SK-N-SH (cell line): Measurements from ENCODE around the gene NT5DC3. TPM values are rescaled to one million over a fixed set of nuclear protein-coding genes. Genes with fewer than 3 reads are reported as not detected.

Experiments used
- CTCF ChIA-PET: fragments of 300-600, 350-600 bp; formaldehyde crosslinking; extraction: SDS; loops from one replicate; lab custom pipeline; 2021; lab: Yijun Ruan, JAX
- POLR2A ChIA-PET: fragments of 350-600 bp; sonication (Branson Sonifier 250); formaldehyde crosslinking; extraction: SDS; loops from one replicate; lab custom pipeline; 2020; ENCODE audit warnings: antibody characterized with exemption, inconsistent platforms; lab: Yijun Ruan, JAX
- DNase-seq: peaks from one replicate; pipeline ENCODE4 v3.0.0; 2012
- H2AFZ ChIP-seq: fragments of 200-600 bp; sonication (generic); 2 replicates; pipeline ENCODE4 v1.8.1; 2016; ENCODE audit warnings: antibody characterized with exemption, mild to moderate bottlenecking, low read depth
- H3F3A ChIP-seq: fragments of 200-600 bp; sonication (generic); replicated peaks from 2 replicates; pipeline ENCODE3; 2016; ENCODE audit warnings: antibody characterized with exemption, mild to moderate bottlenecking; ENCODE audit not compliant: insufficient read depth
- H3K27ac ChIP-seq, 2 experiments: fragments of 200-500 bp in 1 of 2; fragments of 200-600 bp in 1 of 2; sonication (Bioruptor generic) in 1 of 2; sonication (generic), shearing (Covaris generic) in 1 of 2; 2 replicates each; pipeline versions ENCODE4 v1.5.1 to v1.6.1; 2014 to 2016; ENCODE audit warnings: low read depth in 2 of 2, inconsistent platforms in 1 of 2, low read length in 1 of 2, mild to moderate bottlenecking in 1 of 2, mixed read lengths in 1 of 2
- H3K27me3 ChIP-seq: fragments of 200-600 bp; sonication (generic), shearing (Covaris generic); 2 replicates; pipeline ENCODE4 v1.6.1; 2016; ENCODE audit warnings: mixed run types; ENCODE audit not compliant: insufficient read depth
- H3K36me3 ChIP-seq, 2 experiments: fragments of 200-500 bp in 1 of 2; fragments of 200-600 bp in 1 of 2; sonication (Bioruptor generic) in 1 of 2; sonication (generic) in 1 of 2; replicated peaks in 1 of 2; 2 replicates each; pipeline versions ENCODE3 to v1.5.1; 2014 to 2016; ENCODE audit warnings: low read length in 1 of 2, mild to moderate bottlenecking in 1 of 2; ENCODE audit not compliant: insufficient read depth in 2 of 2, control insufficient read depth in 1 of 2
- H3K4me1 ChIP-seq, 2 experiments: fragments of 200-500 bp in 1 of 2; fragments of 200-600 bp in 1 of 2; sonication (Bioruptor generic) in 1 of 2; sonication (generic), shearing (Covaris generic) in 1 of 2; 2 replicates each; pipeline versions ENCODE4 v1.5.1 to v1.6.1; 2014 to 2016; ENCODE audit warnings: low read depth in 1 of 2, low read length in 1 of 2, mixed run types in 1 of 2; ENCODE audit not compliant: insufficient read depth in 2 of 2, control insufficient read depth in 1 of 2
- H3K4me2 ChIP-seq: fragments of 200-600 bp; sonication (generic), shearing (Covaris generic); 2 replicates; pipeline ENCODE4 v1.6.1; 2017; ENCODE audit warnings: mixed run types
- H3K4me3 ChIP-seq, 2 experiments: fragments of 200-500 bp in 1 of 2; fragments of 200-600 bp in 1 of 2; sonication (Bioruptor generic) in 1 of 2; sonication (generic), shearing (Covaris generic) in 1 of 2; 2 replicates each; pipeline versions ENCODE4 v1.5.1 to v1.8.1; 2014 to 2016; ENCODE audit warnings: low read depth in 2 of 2, inconsistent platforms in 1 of 2, low read length in 1 of 2, mild to moderate bottlenecking in 1 of 2, mixed read lengths in 1 of 2, moderate library complexity in 1 of 2
- H3K79me2 ChIP-seq: fragments of 200-600 bp; sonication (generic); 2 replicates; pipeline ENCODE4 v1.8.1; 2017; ENCODE audit warnings: mild to moderate bottlenecking; ENCODE audit not compliant: insufficient read depth
- H3K9ac ChIP-seq: fragments of 200-600 bp; sonication (generic); 2 replicates; pipeline ENCODE4 v1.6.1; 2017; ENCODE audit warnings: mixed run types
- H3K9me2 ChIP-seq: fragments of 200-600 bp; sonication (generic); 2 replicates; pipeline ENCODE4 v1.6.1; 2017; ENCODE audit warnings: mixed run types
- H3K9me3 ChIP-seq: fragments of 200-600 bp; sonication (generic); 2 replicates; pipeline ENCODE4 v1.6.1; 2017; ENCODE audit warnings: mixed run types, mild to moderate bottlenecking, moderate library complexity
- H4K20me1 ChIP-seq: fragments of 200-600 bp; sonication (generic); 2 replicates; pipeline ENCODE4 v1.6.1; 2017; ENCODE audit warnings: mild to moderate bottlenecking, mixed run types; ENCODE audit not compliant: insufficient read depth
- CTCF ChIP-seq: fragments of 200-600 bp; sonication (generic); IDR thresholded peaks from 2 replicates; pipeline ENCODE4 v1.6.1; 2017; ENCODE audit warnings: antibody characterized with exemption, mild to moderate bottlenecking, moderate library complexity
- GATA2 ChIP-seq: sonication (generic); formaldehyde crosslinking; IDR thresholded peaks from 2 replicates; pipeline ENCODE4 v1.5.0; 2020; ENCODE audit warnings: mild to moderate bottlenecking, missing genetic modification reagents
- JUND ChIP-seq: IDR thresholded peaks from 2 replicates; pipeline ENCODE4 v1.4.0; 2012
- PBX3 ChIP-seq: IDR thresholded peaks from 2 replicates; pipeline ENCODE4; 2012
- SIN3A ChIP-seq: IDR thresholded peaks from 2 replicates; pipeline ENCODE4 v1.6.1; 2012; ENCODE audit warnings: low read depth, mild to moderate bottlenecking, low read length, moderate library complexity, borderline replicate concordance
- SMC3 ChIP-seq: IDR thresholded peaks from 2 replicates; pipeline ENCODE4 v1.6.1; 2012; ENCODE audit warnings: low read depth, low read length, improper control_type of control experiment
- WGBS: methylation state at CpG from one replicate; pipeline ENCODE4 v1.1.6; 2017; ENCODE audit warnings: low lambda C conversion rate; 5-methylcytosine and 5-hydroxymethylcytosine counted together
- polyA plus RNA-seq, 3 experiments: library from polyadenylated mRNA; depleted of rRNA; stranded (reverse); fragments of >200 nt; gene quantifications; 2 replicates each; pipeline ENCODE4 v1.2.3, GENCODE V29; 2012

Gene NT5DC3
- polyA plus RNA-seq, 1 of the 3 experiments (the other 2 are of a cell fraction), result 11.0 TPM

GRCh38 chr12:103809154-103809553 lies 31.9 kb downstream of the NT5DC3 start:
- ChIA-PET CTCF (no interaction called here), POLR2A (no interaction called here)
- TF ChIP-seq SIN3A (no peak), SMC3 (no peak), CTCF (no peak), GATA2 (CRISPR knock-in tag) (no peak)
- WGBS, result 98% methylated on average over 4 of the region's 4 CpGs
- H3K36me3 ChIP-seq, result peaks cover 7 to 28% of the 10 kb centered on the region in 2 experiments
- H3K4me2 ChIP-seq, result no peak overlapping the region
- peaks cover 19% of the 10 kb centered on the region for H3F3A ChIP-seq
- peaks cover 33% of the 10 kb centered on the region; the same call in 1 of the 2 replicates for H3K79me2 ChIP-seq
- no peaks in the 10 kb centered on the region for H3K27me3 ChIP-seq
- no peaks in the 10 kb centered on the region for H3K9me2 ChIP-seq
- H3K27ac ChIP-seq, result no peak overlapping the region
- H4K20me1 ChIP-seq, result no peaks in the 10 kb centered on the region
- no peak overlapping the region for H3K4me3 ChIP-seq
- H3K9ac ChIP-seq, result no peak overlapping the region
- no peak for DNase-seq
- H2AFZ ChIP-seq, result no peak overlapping the region
- H3K4me1 ChIP-seq, result peaks cover 3 to 26% of the 10 kb centered on the region in 2 experiments; a peak in 3 of 4 replicates
- H3K9me3 ChIP-seq, result no peaks in the 10 kb centered on the region

- Histone ChIP-seq H3F3A (peaks cover 16% of the 10 kb centered on the region), H3K9me3 (no peaks in the 10 kb centered on the region), H3K4me1 (peaks cover 3 to 20% of the 10 kb centered on the region in 2 experiments; a peak in 3 of 4 replicates), H3K4me3 (no peak overlapping the region), H3K27me3 (no peaks in the 10 kb centered on the region), H2AFZ (no peak overlapping the region), H4K20me1 (no peaks in the 10 kb centered on the region), H3K9me2 (no peaks in the 10 kb centered on the region), H3K36me3 (peaks cover 7 to 25% of the 10 kb centered on the region in 2 experiments), H3K27ac (no peak overlapping the region), H3K79me2 (peaks cover 33% of the 10 kb centered on the region; the same call in 1 of the 2 replicates), H3K4me2 (no peak overlapping the region), H3K9ac (no peak overlapping the region)
- TF ChIP-seq PBX3, result 0 out of 2 replicates have a peak, but pooled peaks have one; percentile 10
- no peak for TF ChIP-seq JUND
- 88% methylated on average over 6 of the region's 6 CpGs for WGBS
- DNase-seq, result no peak
- CTCF ChIA-PET, result no interaction called here
- POLR2A ChIA-PET, result no interaction called here
Measured at GRCh38 chr12:103808239-103808880, 32.7 kb downstream of the NT5DC3 start.
